SH-SY5Y (cell line): ENCODE results near the gene SH2D5.

Experiments
- GATA2 ChIP-seq: IDR thresholded peaks from 2 replicates; pipeline ENCODE4 v1.6.1; 2011; ENCODE audit warnings: mild to moderate bottlenecking, low read depth, low read length
- GATA3 ChIP-seq: IDR thresholded peaks from 2 replicates; pipeline ENCODE4 v1.6.1; 2011; ENCODE audit warnings: low read depth, mild to moderate bottlenecking, low read length, moderate library complexity

The SH2D5 gene

GRCh38 chr1:20723537-20724363 lies 8.8 kb downstream of the SH2D5 start:
- TF ChIP-seq GATA3, result no peak
- TF ChIP-seq GATA2, result no peak

DNA sequence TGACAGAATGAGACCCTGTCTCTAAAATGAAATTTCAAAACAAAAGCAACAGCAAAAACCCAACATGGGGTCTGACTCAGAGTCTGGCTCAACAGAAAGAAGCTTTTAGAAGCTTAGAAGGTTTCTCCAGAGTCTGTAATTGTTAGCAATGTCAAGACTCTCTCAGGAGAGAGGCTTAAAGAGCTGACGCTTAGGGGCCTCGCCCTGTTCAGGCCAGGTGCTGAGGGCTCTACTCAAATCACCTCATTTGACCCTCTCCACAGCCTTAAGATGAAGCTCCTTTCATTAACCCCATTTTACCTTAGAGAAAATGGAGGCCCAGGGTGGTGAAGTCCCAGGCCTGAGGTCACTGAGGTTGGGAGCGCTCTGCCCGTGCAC lies 9.4 kb downstream of the SH2D5 start:
- TF ChIP-seq GATA2 (no peak), GATA3 (no peak)

GRCh38 chr1:20721117-20722061 lies 11.1 kb downstream of the SH2D5 start:
- TF ChIP-seq GATA3 (no peak), GATA2 (no peak)

DNA sequence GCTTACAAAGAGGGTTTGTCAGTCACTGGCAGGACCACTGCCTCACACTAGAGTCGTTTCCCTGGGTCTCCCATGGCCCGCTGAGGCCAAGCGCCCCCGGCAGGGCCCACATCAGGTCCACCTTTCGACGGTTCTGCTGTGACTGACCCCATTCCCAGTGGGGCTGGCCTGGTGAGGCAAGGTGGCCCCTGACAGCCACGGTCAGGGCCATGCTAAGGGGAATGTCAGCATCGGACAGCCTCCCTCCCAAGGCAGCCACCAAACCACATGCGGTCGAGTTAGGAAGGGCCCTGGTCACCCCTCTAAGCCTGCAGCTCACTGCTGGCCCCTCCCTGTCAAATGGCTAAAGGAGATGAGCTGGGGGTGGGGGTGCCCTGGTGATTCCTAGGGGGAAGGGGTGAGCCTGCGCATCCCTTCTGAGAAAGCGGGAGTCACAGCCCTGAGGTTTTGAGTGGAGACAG lies 11.8 kb downstream of the SH2D5 start:
- TF ChIP-seq GATA3 (no peak), GATA2 (no peak)

GRCh38 chr1:20719871-20720620 lies 12.5 kb downstream of the SH2D5 start:
- TF ChIP-seq GATA2, result no peak
- TF ChIP-seq GATA3, result no peak

GRCh38 chr1:20719261-20719660 lies 13.2 kb downstream of the SH2D5 start:
- TF ChIP-seq GATA2 (no peak), GATA3 (no peak)

DNA sequence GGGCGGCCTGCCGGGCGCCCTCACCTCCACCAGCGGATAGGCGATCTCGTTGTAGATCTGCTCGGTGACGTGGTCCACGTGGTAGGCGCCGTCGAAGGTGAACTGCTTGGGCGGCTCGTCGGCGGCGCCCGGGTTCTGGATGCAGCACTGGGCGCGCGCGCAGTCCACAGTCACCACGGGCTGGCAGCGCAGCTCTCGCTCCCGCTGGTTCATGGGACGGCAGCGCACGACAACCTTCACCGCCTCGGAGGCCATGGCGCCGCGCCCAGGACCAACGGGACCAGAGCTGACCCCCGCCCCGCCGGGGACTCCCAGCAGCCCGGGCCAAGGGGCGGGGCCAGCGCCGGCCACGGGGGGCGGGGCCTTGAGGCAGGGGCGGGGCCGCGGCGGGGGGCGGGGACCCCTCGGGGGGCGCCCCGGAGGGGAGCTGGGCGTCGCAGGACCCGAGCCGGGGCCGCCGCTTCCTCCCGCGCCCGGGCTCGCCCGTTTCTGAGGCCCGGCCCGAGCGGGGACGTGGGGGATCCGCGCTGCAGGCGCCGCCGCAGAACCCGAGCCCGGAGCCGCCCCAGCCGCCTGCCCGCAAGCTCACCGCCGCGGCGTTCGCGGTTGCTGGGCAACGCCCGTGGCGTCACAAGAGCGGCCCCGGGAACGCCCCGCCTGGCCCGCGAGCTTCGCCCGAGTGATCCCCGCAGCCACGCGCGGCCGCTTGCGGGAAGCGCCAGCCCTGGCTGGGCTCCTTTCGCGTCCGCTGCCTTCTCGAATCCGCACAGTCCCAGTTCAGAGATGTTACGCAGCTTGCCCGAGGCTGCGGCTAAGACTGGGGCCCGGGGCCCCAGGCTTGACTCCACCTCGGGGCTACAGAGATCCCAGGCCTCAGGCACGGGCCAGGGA lies 14.8 kb downstream of the SH2D5 start, which contains the start of gene KIF17:
Gene KIF17, minus strand, starts transcription at position 556 of the 891 bp plus-strand sequence. Its CDS starts 301 bp downstream, at position 255.
- TF ChIP-seq GATA2 (no peak; the same call in 1 of the 2 replicates), GATA3 (no peak)

GRCh38 chr1:20716232-20716631 lies 16.3 kb downstream of the SH2D5 start:
- TF ChIP-seq GATA2 (no peak), GATA3 (no peak)

DNA sequence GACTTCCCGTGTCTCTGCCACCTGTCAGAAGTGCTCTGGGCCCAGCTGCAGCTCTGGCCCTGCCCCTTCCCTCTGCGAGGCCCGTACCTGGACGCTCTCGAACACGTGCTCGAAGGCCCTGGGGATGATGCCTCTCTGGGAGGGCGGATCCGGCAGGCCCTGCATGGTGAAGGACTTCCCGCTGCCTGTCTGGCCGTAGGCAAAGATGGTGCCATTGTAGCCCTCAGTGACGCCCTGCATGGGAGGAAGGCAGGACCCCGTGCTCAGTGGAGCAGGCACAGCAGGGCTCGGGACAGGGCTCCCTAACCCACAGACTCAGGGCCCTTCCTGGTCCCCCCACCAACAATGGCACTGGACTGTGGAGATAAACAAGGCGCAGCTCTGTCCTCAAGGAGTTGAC lies 17.1 kb downstream of the SH2D5 start:
- TF ChIP-seq GATA2 (no peak), GATA3 (no peak)

GRCh38 chr1:20713440-20713839 lies 19.1 kb downstream of the SH2D5 start:
- TF ChIP-seq GATA2 (no peak), GATA3 (no peak)

DNA sequence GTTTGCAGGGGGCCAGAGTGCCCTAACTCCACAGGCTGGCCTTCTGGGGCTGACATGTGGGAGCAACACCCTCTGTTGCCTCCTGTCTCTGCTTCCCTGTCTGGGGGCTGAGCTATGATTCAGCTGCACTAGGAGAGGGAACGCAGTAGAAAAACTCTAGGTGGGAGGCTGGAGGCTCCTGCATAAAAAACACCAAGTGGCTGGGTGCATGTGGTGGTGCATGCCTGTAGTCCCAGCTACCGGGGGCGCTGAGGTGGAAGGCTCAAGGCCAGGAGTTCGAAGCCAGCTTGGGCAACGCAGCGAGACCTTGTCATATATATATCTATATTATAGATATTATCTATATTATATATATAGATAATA lies 20.3 kb downstream of the SH2D5 start:
- TF ChIP-seq GATA2 (no peak), GATA3 (no peak)

GRCh38 chr1:20711285-20712214 lies 21.0 kb downstream of the SH2D5 start:
- TF ChIP-seq GATA3, result no peak
